Measurements from ENCODE around the gene DNAJC8.
A peak's percentile ranks its signal among the peaks of the same experiment; 100 is the strongest.

Gene DNAJC8

GRCh38 chr1:28249013-28249865, 16.4 kb upstream of the DNAJC8 start:
- no peak for FAIRE-seq

- peak; percentile 70 for FAIRE-seq
Measured at GRCh38 chr1:28248273-28249012, 15.6 kb upstream of the DNAJC8 start.

- no peak for FAIRE-seq
Measured at GRCh38 chr1:28247612-28248272, 14.9 kb upstream of the DNAJC8 start.

GRCh38 chr1:28246427-28246832, 13.6 kb upstream of the DNAJC8 start:
- no peak for FAIRE-seq

GRCh38 chr1:28244549-28245251, 11.9 kb upstream of the DNAJC8 start:
- no peak for FAIRE-seq

- no peak for FAIRE-seq
Measured at GRCh38 chr1:28243685-28244311, 11.0 kb upstream of the DNAJC8 start.

- FAIRE-seq: no peak
Measured at GRCh38 chr1:28241638-28242241, 8.9 kb upstream of the DNAJC8 start.

GRCh38 chr1:28240024-28240423, 7.2 kb upstream of the DNAJC8 start:
- no peak for FAIRE-seq

GRCh38 chr1:28239004-28239403, 6.2 kb upstream of the DNAJC8 start:
- FAIRE-seq: no peak

GRCh38 chr1:28236656-28237322, 4.0 kb upstream of the DNAJC8 start:
- FAIRE-seq: no peak

- FAIRE-seq: peak; percentile 91
Measured at GRCh38 chr1:28235755-28236655, 3.2 kb upstream of the DNAJC8 start, which contains the start of gene ATP5IF1. Gene ATP5IF1, plus strand, starts transcription at chr1:28236124. Its CDS starts 60 bp downstream, at chr1:28236184.

GRCh38 chr1:28233264-28233606, 406 bp upstream of the DNAJC8 start:
- no peak for FAIRE-seq

- no peak for FAIRE-seq
Measured at GRCh38 chr1:28229996-28230395, 2.8 kb downstream of the DNAJC8 start.

GRCh38 chr1:28229089-28229488, 3.7 kb downstream of the DNAJC8 start:
- no peak for FAIRE-seq

GRCh38 chr1:28213315-28213714, 19.5 kb downstream of the DNAJC8 start:
- FAIRE-seq: peak; percentile 26

- FAIRE-seq: no peak
Measured at GRCh38 chr1:28209700-28210099, 23.1 kb downstream of the DNAJC8 start.

GRCh38 chr1:28208818-28209441, 23.9 kb downstream of the DNAJC8 start:
- FAIRE-seq: peak; percentile 76

- FAIRE-seq: no peak
Measured at GRCh38 chr1:28205243-28205642, 27.6 kb downstream of the DNAJC8 start.

- no peak for FAIRE-seq
Measured at GRCh38 chr1:28200234-28200873, 32.5 kb downstream of the DNAJC8 start.

Measured in TTC549 (cell line).